ENCODE measurements around the gene FTCD.
"Not testable (repeated sequence)": the region's sequence is repeated elsewhere in the genome, so short reads cannot be mapped to it uniquely, and the experiment has no call there.

The FTCD gene

GRCh38 chr21:46188226-46189212, 33.1 kb upstream of the FTCD start:
- no peak for DNase-seq

- DNase-seq = no peak
Measured at GRCh38 chr21:46187814-46188213, 32.4 kb upstream of the FTCD start.

GRCh38 chr21:46187261-46187660, 31.9 kb upstream of the FTCD start:
- DNase-seq = no peak

GRCh38 chr21:46185716-46186115, 30.3 kb upstream of the FTCD start:
- DNase-seq = no peak

- DNase-seq = no peak
Measured at GRCh38 chr21:46184625-46185555, 29.5 kb upstream of the FTCD start.

GRCh38 chr21:46183910-46184624, 28.7 kb upstream of the FTCD start, which contains the start of gene SPATC1L:
SPATC1L (minus strand) TSS chr21:46184459; CDS start chr21:46182816, 1,643 bp downstream.
- DNase-seq = no peak

GRCh38 chr21:46183337-46183909, 28.0 kb upstream of the FTCD start:
- not testable (repeated sequence) for DNase-seq

- no peak for DNase-seq
Measured at GRCh38 chr21:46182548-46183336, 27.4 kb upstream of the FTCD start.

- no peak for DNase-seq
Measured at GRCh38 chr21:46181953-46182547, 26.7 kb upstream of the FTCD start.

GRCh38 chr21:46181436-46181835, 26.1 kb upstream of the FTCD start:
- DNase-seq = no peak

- DNase-seq = no peak
Measured at GRCh38 chr21:46180778-46181391, 25.5 kb upstream of the FTCD start.

GRCh38 chr21:46180079-46180722, 24.8 kb upstream of the FTCD start:
- DNase-seq = no peak

GRCh38 chr21:46179708-46180078, 24.3 kb upstream of the FTCD start:
- DNase-seq = no peak

- DNase-seq = no peak
Measured at GRCh38 chr21:46178961-46179360, 23.6 kb upstream of the FTCD start.

GRCh38 chr21:46176443-46177129, 21.2 kb upstream of the FTCD start:
- DNase-seq = not testable (repeated sequence)

- DNase-seq = no peak
Measured at GRCh38 chr21:46173573-46173972, 18.2 kb upstream of the FTCD start.

GRCh38 chr21:46172863-46173528, 17.6 kb upstream of the FTCD start:
- no peak for DNase-seq

GRCh38 chr21:46171996-46172862, 16.9 kb upstream of the FTCD start:
- no peak for DNase-seq
